ENCODE measurements around the gene TBC1D14.

GRCh38 chr4:6915041-6916005 lies 5.7 kb downstream of the TBC1D14 start:
- TF ChIP-seq CTCF (IDR thresholded peaks at IDR 0.05) (no peak), POLR2A (IDR thresholded peaks at IDR 0.05) (no peak)

All from testis (tissue), 2 donors.